Trophoblast cell (in vitro differentiated cells and primary cell): ENCODE results near the gene PHC3.

Source experiments
- DNase-seq, 2 donors: peaks; one replicate each; pipeline ENCODE4 v3.0.0-alpha.2; 2016
- H2AFZ ChIP-seq: 2 replicates; pipeline ENCODE4 v1.6.1; 2013; ENCODE audit warnings: low read length, moderate library complexity, mild to moderate bottlenecking; ENCODE audit not compliant: insufficient read depth, poor library complexity
- H2AK5ac ChIP-seq: 2 replicates; pipeline ENCODE4 v1.6.1; 2013; ENCODE audit warnings: mild to moderate bottlenecking, low read length
- H2BK120ac ChIP-seq: 2 replicates; pipeline ENCODE4 v1.6.1; 2013; ENCODE audit warnings: low read length, mild to moderate bottlenecking, moderate library complexity; ENCODE audit not compliant: insufficient read depth, poor library complexity
- H2BK12ac ChIP-seq: 2 replicates; pipeline ENCODE4 v1.6.1; 2013; ENCODE audit warnings: mild to moderate bottlenecking, low read length, moderate library complexity
- H2BK5ac ChIP-seq: 2 replicates; pipeline ENCODE4 v1.6.1; 2013; ENCODE audit warnings: low read length, low read depth, moderate library complexity, mild to moderate bottlenecking; ENCODE audit not compliant: poor library complexity
- H3K14ac ChIP-seq: 2 replicates; pipeline ENCODE4 v1.6.1; 2013; ENCODE audit warnings: mild to moderate bottlenecking, low read length
- H3K18ac ChIP-seq: 2 replicates; pipeline ENCODE4 v1.6.1; 2013; ENCODE audit warnings: mild to moderate bottlenecking, low read length
- H3K23ac ChIP-seq: 2 replicates; pipeline ENCODE4 v1.6.1; 2013; ENCODE audit warnings: low read length
- H3K27ac ChIP-seq: 2 replicates; pipeline ENCODE4 v1.5.1; 2013; ENCODE audit warnings: low read depth, mild to moderate bottlenecking, inconsistent platforms, low read length, moderate library complexity
- H3K27me3 ChIP-seq: 2 replicates; pipeline ENCODE4 v1.6.1; 2013; ENCODE audit warnings: inconsistent platforms, mild to moderate bottlenecking, low read length, moderate library complexity; ENCODE audit not compliant: insufficient read depth
- H3K36me3 ChIP-seq, 2 experiments: 1 replicate in 1 of 2; 2 replicates in 1 of 2; pipeline ENCODE4 v1.6.1; 2013; ENCODE audit warnings: low read length in 2 of 2, mild to moderate bottlenecking in 2 of 2, moderate library complexity in 1 of 2; ENCODE audit not compliant: insufficient read depth in 2 of 2, control insufficient read depth in 1 of 2
- H3K4ac ChIP-seq: 2 replicates; pipeline ENCODE4 v1.6.1; 2013; ENCODE audit warnings: low read depth, mild to moderate bottlenecking, low read length, moderate library complexity
- H3K4me1 ChIP-seq, 2 experiments: 1 replicate in 1 of 2; 2 replicates in 1 of 2; pipeline ENCODE4 v1.6.1; 2013; ENCODE audit warnings: low read length in 2 of 2, mild to moderate bottlenecking in 2 of 2, moderate library complexity in 1 of 2; ENCODE audit not compliant: insufficient read depth in 2 of 2, control insufficient read depth in 1 of 2
- H3K4me2 ChIP-seq: 2 replicates; pipeline ENCODE4 v1.6.1; 2013; ENCODE audit warnings: inconsistent platforms, mild to moderate bottlenecking, low read length, moderate library complexity
- H3K4me3 ChIP-seq: 2 replicates; pipeline ENCODE4 v1.5.1; 2013; ENCODE audit warnings: mild to moderate bottlenecking, low read depth, low read length, inconsistent platforms
- H3K79me1 ChIP-seq: one replicate; pipeline ENCODE4 v1.6.1; 2013; ENCODE audit warnings: low read length
- H3K79me2 ChIP-seq: 2 replicates; pipeline ENCODE4 v1.6.1; 2013; ENCODE audit warnings: low read length, mild to moderate bottlenecking; ENCODE audit not compliant: control insufficient read depth, insufficient read depth, poor library complexity
- H3K9ac ChIP-seq: 2 replicates; pipeline ENCODE4 v1.6.1; 2013; ENCODE audit warnings: mild to moderate bottlenecking, low read length
- H3K9me3 ChIP-seq: 2 replicates; pipeline ENCODE4 v1.6.1; 2013; ENCODE audit warnings: low read depth, mild to moderate bottlenecking, control low read depth, inconsistent platforms, low read length; ENCODE audit not compliant: insufficient read depth
- H4K12ac ChIP-seq: 2 replicates; pipeline ENCODE4 v1.6.1; 2013; ENCODE audit warnings: low read depth, mild to moderate bottlenecking, low read length, moderate library complexity
- H4K8ac ChIP-seq: 2 replicates; pipeline ENCODE4 v1.6.1; 2013; ENCODE audit warnings: low read depth, mild to moderate bottlenecking, low read length, moderate library complexity
- H4K91ac ChIP-seq: one replicate; pipeline ENCODE4 v1.6.1; 2013; ENCODE audit warnings: low read depth, mild to moderate bottlenecking, low read length, moderate library complexity
- WGBS: extraction: QIAGEN DNeasy Blood & Tissue Kit; methylation state at CpG from one replicate; pipeline ENCODE4 v1.1.7; 2013; ENCODE audit warnings: missing lambda C conversion rate; ENCODE audit not compliant: insufficient read length, insufficient coverage; ENCODE audit errors: extremely low coverage; 5-methylcytosine and 5-hydroxymethylcytosine counted together

Gene PHC3

GRCh38 chr3:170154084-170154483, 27.4 kb downstream of the PHC3 start:
- H3K79me1 ChIP-seq = no peaks in the 10 kb centered on the region
- H3K18ac ChIP-seq = no peak overlapping the region
- H2BK5ac ChIP-seq = no peak overlapping the region
- H3K14ac ChIP-seq = no peak overlapping the region
- DNase-seq = no peak
- H3K4me3 ChIP-seq = no peak overlapping the region
- no peak overlapping the region for H3K23ac ChIP-seq
- H3K4ac ChIP-seq = no peak overlapping the region
- no peaks in the 10 kb centered on the region for H3K9me3 ChIP-seq
- H3K4me1 ChIP-seq = no peaks in the 10 kb centered on the region
- H3K79me2 ChIP-seq = no peaks in the 10 kb centered on the region
- H3K36me3 ChIP-seq = peaks cover 2% of the 10 kb centered on the region in 2 experiments
- H4K91ac ChIP-seq = no peak overlapping the region
- H4K8ac ChIP-seq = no peak overlapping the region
- no peak overlapping the region for H2BK12ac ChIP-seq
- H3K27ac ChIP-seq = no peak overlapping the region
- H3K9ac ChIP-seq = no peak overlapping the region
- no peak overlapping the region for H4K12ac ChIP-seq
- no peak overlapping the region for H2AFZ ChIP-seq
- H2AK5ac ChIP-seq = no peak overlapping the region
- H3K4me2 ChIP-seq = no peak overlapping the region
- 100% methylated on average over 1 of the region's 3 CpGs for WGBS
- H2BK120ac ChIP-seq = no peak overlapping the region
- H3K27me3 ChIP-seq = no peaks in the 10 kb centered on the region

- Histone ChIP-seq H3K27me3 (no peaks in the 10 kb centered on the region), H4K12ac (no peak overlapping the region)
- WGBS = no CpG with 5 or more reads among the region's 2 CpGs
Observed at GRCh38 chr3:170151536-170151935, 30.0 kb downstream of the PHC3 start.

GRCh38 chr3:170149016-170149415, 32.5 kb downstream of the PHC3 start:
- Histone ChIP-seq H3K79me2 (no peaks in the 10 kb centered on the region), H3K14ac (no peak overlapping the region), H3K9me3 (no peaks in the 10 kb centered on the region), H3K27ac (no peak overlapping the region), H3K18ac (no peak overlapping the region), H3K4me2 (no peak overlapping the region), H3K4me3 (no peak overlapping the region), H4K12ac (no peak overlapping the region), H2BK5ac (no peak overlapping the region), H3K79me1 (no peaks in the 10 kb centered on the region), H2BK120ac (no peak overlapping the region), H3K4me1 (no peaks in the 10 kb centered on the region), H2AK5ac (no peak overlapping the region), H3K9ac (no peak overlapping the region), H3K36me3 (peaks cover 2 to 6% of the 10 kb centered on the region in 2 experiments), H3K23ac (no peak overlapping the region), H2AFZ (no peak overlapping the region), H3K27me3 (no peaks in the 10 kb centered on the region), H3K4ac (no peak overlapping the region), H4K8ac (no peak overlapping the region), H4K91ac (no peak overlapping the region), H2BK12ac (no peak overlapping the region)
- no CpG with 5 or more reads among the region's 5 CpGs for WGBS
- peak in 1 of 2 donors; percentile 8 for DNase-seq

More at GRCh38 chr3:170151536-170151935, 30.0 kb downstream of the PHC3 start:
- Histone ChIP-seq H3K4me3 (no peak overlapping the region), H3K4me2 (no peak overlapping the region), H3K27ac (no peak overlapping the region), H2BK12ac (no peak overlapping the region), H3K9ac (no peak overlapping the region), H2AFZ (no peak overlapping the region), H2BK5ac (no peak overlapping the region), H3K4ac (no peak overlapping the region), H3K79me1 (no peaks in the 10 kb centered on the region), H3K14ac (no peak overlapping the region), H3K36me3 (no peaks in the 10 kb centered on the region), H4K91ac (no peak overlapping the region), H3K23ac (no peak overlapping the region), H4K8ac (no peak overlapping the region), H3K4me1 (no peaks in the 10 kb centered on the region), H3K9me3 (no peaks in the 10 kb centered on the region), H2AK5ac (no peak overlapping the region), H3K79me2 (no peaks in the 10 kb centered on the region), H3K18ac (no peak overlapping the region), H2BK120ac (no peak overlapping the region)
- DNase-seq = no peak

- H3K79me1 ChIP-seq = no peaks in the 10 kb centered on the region
- H3K14ac ChIP-seq = no peak overlapping the region
- peaks cover 5 to 9% of the 10 kb centered on the region in 2 experiments for H3K36me3 ChIP-seq
- no peaks in the 10 kb centered on the region for H3K79me2 ChIP-seq
- H2BK12ac ChIP-seq = no peak overlapping the region
- WGBS = no CpG with 5 or more reads among the region's 4 CpGs
- H3K4me1 ChIP-seq = no peaks in the 10 kb centered on the region
- H2AFZ ChIP-seq = no peak overlapping the region
- no peak overlapping the region for H4K8ac ChIP-seq
- H4K91ac ChIP-seq = no peak overlapping the region
- H3K27me3 ChIP-seq = no peaks in the 10 kb centered on the region
- DNase-seq = peak in 1 of 2 donors; percentile 4
- no peak overlapping the region for H4K12ac ChIP-seq
- no peak overlapping the region for H3K4me2 ChIP-seq
- H3K4me3 ChIP-seq = no peak overlapping the region
- no peak overlapping the region for H2BK120ac ChIP-seq
- no peak overlapping the region for H3K23ac ChIP-seq
- H3K4ac ChIP-seq = no peak overlapping the region
- H3K18ac ChIP-seq = no peak overlapping the region
- no peak overlapping the region for H2AK5ac ChIP-seq
- no peak overlapping the region for H2BK5ac ChIP-seq
- no peaks in the 10 kb centered on the region for H3K9me3 ChIP-seq
- H3K9ac ChIP-seq = no peak overlapping the region
- no peak overlapping the region for H3K27ac ChIP-seq
Observed at GRCh38 chr3:170145278-170145677, 36.3 kb downstream of the PHC3 start.
